NCI-H510A (cell line): ENCODE data around the gene DNAH14.
"Not testable (repeated sequence)": the region's sequence is repeated elsewhere in the genome, so short reads cannot be mapped to it uniquely, and the experiment has no call there.

Experiments used
- DNase-seq: peaks from one replicate; lab custom pipeline; 2025; lab: John Stamatoyannopoulos, UW

Gene DNAH14

GRCh38 chr1:225257081-225257480 lies 327.6 kb downstream of the DNAH14 start:
- no peak for DNase-seq

DNA sequence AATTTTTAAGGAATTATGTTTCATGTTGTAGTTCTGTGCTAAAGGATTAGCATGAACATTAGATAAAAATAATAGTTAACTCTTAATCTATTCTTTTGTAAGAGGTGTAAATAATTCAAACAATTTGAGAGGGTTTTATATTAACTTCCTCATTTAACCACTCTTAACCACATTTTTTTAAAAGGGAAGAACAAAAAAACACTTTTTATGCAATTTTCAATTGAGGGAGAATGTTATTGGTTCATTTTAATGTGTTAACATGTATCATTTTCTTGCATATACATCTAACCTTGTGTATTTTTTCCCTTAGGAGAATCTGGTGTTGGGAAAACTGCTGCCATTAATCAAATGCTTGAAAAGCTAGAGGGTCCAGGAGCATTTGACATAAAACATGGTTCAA lies 329.3 kb downstream of the DNAH14 start:
- DNase-seq = no peak

DNA sequence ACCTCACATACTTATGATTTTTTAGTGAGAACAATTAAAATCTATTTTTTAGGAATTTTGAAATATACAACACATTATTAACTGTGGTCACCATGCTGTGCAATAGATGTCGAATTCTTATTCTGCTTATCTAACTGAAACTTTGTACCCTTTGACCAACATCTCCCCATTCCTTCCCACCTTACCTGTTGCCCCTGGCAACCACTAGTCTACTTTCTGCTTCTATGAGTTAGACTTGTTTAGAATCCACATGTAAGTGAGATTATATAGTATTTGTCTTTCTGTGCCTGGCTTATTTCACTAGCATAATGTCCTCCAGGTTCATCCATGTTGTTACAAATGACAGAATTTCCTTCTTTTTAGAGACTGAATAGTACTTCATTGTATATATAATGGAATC lies 330.1 kb downstream of the DNAH14 start:
- no peak for DNase-seq

DNA sequence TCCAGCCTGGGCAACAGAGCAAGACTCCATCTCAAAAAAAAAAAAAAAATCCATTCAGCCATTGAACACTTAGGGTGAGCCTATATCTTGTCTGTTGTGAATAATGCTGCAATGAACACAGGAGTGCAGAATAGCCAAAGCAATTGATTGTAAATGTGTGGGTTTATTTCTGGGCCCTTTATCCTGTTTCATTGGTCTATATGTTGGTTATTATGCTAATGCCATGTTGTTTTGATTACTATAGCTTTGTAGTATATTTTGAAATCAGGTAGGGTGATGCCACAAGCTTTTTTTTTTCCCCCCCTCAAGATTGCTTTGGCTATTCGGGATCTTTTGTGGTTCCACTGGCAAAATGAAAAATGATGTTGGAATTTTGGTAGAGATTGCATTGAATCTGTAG lies 330.8 kb downstream of the DNAH14 start:
- DNase-seq = no peak

- DNase-seq = no peak
Measured at GRCh38 chr1:225277445-225277844, 348.0 kb downstream of the DNAH14 start.

DNA sequence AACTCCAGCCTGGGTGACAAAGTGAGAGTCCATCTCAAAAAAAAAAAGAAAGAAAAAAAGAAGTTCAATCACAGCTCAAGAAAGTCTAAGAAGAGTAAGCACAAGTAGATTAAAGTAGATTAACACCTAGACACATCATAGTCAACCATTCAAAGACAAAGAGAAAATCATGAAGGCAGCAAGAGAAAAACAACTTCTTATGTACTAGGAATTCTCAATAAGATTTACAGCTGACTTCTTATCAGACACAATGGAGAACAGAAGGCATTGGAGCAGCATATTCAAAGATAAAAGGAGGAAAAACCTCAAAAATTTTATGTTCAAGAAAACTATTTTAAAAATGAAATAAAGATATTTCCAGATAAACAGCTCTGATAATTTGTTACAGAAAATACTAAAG lies 351.1 kb downstream of the DNAH14 start:
- no peak for DNase-seq

DNA sequence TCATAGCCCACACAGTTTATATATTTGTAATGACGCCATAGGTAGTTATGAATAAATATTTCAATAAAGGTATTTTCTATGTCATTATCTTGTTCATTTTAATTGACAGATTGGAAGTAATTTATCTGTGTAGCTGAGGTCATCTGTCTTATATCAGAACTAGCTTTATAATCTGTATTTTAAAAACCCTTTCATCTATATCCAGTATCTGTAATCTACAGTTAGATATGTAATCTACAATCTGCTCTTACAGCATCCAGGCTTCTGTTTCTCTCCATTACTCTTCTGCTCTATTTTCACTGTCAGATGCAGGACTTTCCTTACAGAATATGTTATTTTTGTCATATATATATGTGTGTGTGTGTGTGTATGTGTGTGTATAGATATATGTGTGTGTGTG lies 360.8 kb downstream of the DNAH14 start:
- no peak for DNase-seq

DNA sequence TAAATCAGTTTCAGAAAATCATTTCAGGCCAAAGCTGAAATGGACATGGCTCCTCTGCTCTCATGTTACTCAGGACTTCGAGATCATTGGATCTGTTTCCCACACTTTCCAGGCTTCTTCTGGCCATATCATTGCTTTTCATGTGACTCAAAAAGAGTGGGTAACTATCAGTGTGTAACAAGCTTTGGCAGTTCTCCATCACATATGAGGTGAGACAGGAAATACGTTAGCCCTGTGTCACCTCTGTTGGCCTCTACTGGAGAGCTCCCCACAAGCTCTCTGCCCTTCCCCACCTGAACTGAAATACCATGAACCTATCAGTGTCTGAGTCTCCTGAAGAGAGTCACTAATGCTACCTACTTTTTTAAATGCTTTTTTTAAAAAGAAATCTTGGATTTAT lies 370.1 kb downstream of the DNAH14 start:
- no peak for DNase-seq

DNA sequence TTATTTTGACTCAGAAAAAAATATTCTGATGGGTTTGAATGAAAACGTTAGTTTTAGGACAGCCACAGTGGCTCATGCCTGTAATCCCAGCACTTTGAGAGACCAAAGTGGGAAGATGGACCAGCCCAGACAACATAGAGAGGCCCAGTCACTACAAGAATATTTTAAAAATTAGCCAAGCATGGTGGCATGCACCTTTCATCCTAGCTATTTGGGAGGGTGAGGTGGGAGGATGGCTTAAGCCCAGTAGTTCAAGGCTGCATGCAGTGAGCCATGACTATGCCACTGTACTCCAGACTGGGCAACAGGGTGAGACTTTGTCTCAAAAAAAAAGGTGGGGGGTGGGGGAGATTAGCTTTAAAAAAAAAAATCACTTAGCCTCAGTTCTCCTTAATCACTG lies 370.9 kb downstream of the DNAH14 start:
- no peak for DNase-seq

GRCh38 chr1:225304996-225305395 lies 375.5 kb downstream of the DNAH14 start:
- no peak for DNase-seq

- DNase-seq = not testable (repeated sequence)
Measured at GRCh38 chr1:225310544-225310943, 381.1 kb downstream of the DNAH14 start.

GRCh38 chr1:225318706-225319575 lies 389.5 kb downstream of the DNAH14 start:
- DNase-seq = no peak

GRCh38 chr1:225319871-225320270 lies 390.4 kb downstream of the DNAH14 start:
- DNase-seq = no peak

GRCh38 chr1:225321784-225322183 lies 392.3 kb downstream of the DNAH14 start:
- DNase-seq = no peak

- DNase-seq = no peak
Measured at GRCh38 chr1:225329041-225329440, 399.6 kb downstream of the DNAH14 start.

- DNase-seq = not testable (repeated sequence)
Measured at GRCh38 chr1:225329996-225330395, 400.5 kb downstream of the DNAH14 start.

DNA sequence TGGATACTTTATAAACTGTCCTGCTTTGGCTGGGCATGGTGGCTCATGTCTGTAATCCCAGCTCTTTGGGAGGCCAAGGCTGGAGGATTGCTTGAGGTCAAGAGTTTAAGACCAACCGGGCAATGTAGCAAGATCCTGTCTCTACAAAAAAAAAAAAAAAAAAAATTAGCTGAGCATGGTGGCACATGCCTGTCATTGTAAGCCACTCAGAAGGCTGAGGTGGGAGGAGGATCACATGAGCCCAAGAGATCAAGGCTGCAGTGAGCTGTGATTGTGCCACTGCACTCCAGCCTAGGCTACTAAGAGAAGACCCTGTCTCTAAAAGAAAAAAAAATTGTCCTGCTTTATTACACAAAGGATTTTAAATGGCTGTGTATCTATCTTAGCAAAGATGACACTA lies 403.2 kb downstream of the DNAH14 start:
- DNase-seq = no peak

DNA sequence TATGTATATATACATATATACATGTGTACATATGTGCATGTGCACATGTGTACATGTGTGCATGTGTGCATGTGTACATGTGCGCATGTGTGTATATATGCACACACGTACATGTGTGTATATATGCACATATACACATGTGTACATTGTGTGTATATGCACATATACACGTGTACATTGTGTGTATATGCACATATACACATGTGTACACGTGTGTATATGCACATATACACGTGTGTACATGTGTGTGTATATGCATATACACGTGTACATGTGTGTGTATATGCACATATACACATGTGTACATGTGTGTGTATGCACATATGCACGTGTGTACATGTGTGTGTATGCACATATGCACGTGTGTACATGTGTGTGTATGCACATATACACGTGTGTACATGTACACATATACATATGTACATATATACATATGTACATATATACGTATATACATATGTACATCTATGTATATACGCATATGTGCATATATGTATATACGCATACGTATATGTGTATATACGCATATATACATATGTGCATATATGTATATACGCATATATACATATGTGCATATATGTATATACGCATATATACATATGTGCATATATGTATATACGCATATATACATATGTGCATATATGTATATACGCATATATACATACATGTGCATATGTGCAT lies 405.8 kb downstream of the DNAH14 start:
- not testable (repeated sequence) for DNase-seq

- no peak for DNase-seq
Measured at GRCh38 chr1:225338545-225338944, 409.1 kb downstream of the DNAH14 start.

- no peak for DNase-seq
Measured at GRCh38 chr1:225341642-225342041, 412.2 kb downstream of the DNAH14 start.

- DNase-seq = no peak
Measured at GRCh38 chr1:225342695-225343094, 413.2 kb downstream of the DNAH14 start.

- no peak for DNase-seq
Measured at GRCh38 chr1:225343618-225344017, 414.1 kb downstream of the DNAH14 start.

- DNase-seq = no peak
Measured at GRCh38 chr1:225347123-225347683, 417.7 kb downstream of the DNAH14 start.
